ENCODE data around the gene CWF19L1. TPM values are rescaled to one million over a fixed set of nuclear protein-coding genes. Genes with fewer than 3 reads are reported as not detected.

CWF19L1 gene
- total RNA-seq, 1 experiment from 2014 or later = 38.0 TPM

DNA sequence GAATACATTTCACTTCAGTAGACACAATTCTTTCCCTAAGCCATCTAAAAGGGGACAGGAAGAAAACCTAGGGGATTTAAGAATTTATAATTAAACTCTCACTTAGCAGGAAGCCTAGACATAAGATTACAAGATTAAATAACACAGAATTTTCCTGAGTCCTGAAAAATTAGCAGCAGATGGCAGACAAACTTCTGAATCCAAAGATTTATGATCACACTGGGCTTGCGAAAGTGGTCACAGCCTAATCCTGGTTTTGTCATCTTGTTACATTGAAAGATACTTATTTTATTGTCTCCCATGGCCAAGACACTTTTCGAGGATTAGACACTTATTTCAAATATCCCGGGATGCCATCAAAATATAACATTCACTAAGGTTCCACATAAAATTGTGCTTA is 84.5 kb downstream of the CWF19L1 start:
- DNase-seq = no peak
- no peak overlapping the region for H2BK15ac ChIP-seq (ENCODE audit: low read depth, low read length)
- H4K5ac ChIP-seq (ENCODE audit: insufficient read length, low read depth, low read length) = no peak overlapping the region
- 0 out of 5 replicates have a peak, but pooled peaks cover 0 to 3% of the 10 kb centered on the region in 2 experiments for H3K9me3 Mint-ChIP-seq
- H3K79me1 ChIP-seq (ENCODE audit: insufficient read depth, low read depth, low read length, poor library complexity, severe bottlenecking) = no peaks in the 10 kb centered on the region
- no peaks in the 10 kb centered on the region for H3K79me2 ChIP-seq (ENCODE audit: insufficient read depth, low read length)
- no peak overlapping the region for H3K4me2 ChIP-seq (ENCODE audit: insufficient read depth, insufficient read length, low read length)
- H3K4me1 ChIP-seq (ENCODE audit: insufficient read depth, low read length) = no peaks in the 10 kb centered on the region
- H3K9me3 ChIP-seq (ENCODE audit: control insufficient read depth, low read depth, low read length) = no peaks in the 10 kb centered on the region
- H2AK5ac ChIP-seq (ENCODE audit: insufficient read length, low read length) = no peak overlapping the region
- H3K23ac ChIP-seq (ENCODE audit: insufficient read length, low read depth, low read length) = no peak overlapping the region
- no peak overlapping the region for H3K18ac ChIP-seq (ENCODE audit: insufficient read length, low read depth, low read length)
- peaks cover 12% of the 10 kb centered on the region for H3K23me2 ChIP-seq (ENCODE audit: insufficient read length, low read depth, low read length, poor library complexity, severe bottlenecking)
- H3K27me3 Mint-ChIP-seq (ENCODE audit: low read depth) = no peaks in the 10 kb centered on the region
- whole genome bisulfite sequencing (ENCODE audit: extremely low coverage, insufficient read length, low lambda C conversion rate) = no CpG with 5 or more reads among the region's 3 CpGs
- no peak overlapping the region for H2BK12ac ChIP-seq (ENCODE audit: insufficient read length, low read depth, low read length)
- TF ChIP-seq, protein P1, sequence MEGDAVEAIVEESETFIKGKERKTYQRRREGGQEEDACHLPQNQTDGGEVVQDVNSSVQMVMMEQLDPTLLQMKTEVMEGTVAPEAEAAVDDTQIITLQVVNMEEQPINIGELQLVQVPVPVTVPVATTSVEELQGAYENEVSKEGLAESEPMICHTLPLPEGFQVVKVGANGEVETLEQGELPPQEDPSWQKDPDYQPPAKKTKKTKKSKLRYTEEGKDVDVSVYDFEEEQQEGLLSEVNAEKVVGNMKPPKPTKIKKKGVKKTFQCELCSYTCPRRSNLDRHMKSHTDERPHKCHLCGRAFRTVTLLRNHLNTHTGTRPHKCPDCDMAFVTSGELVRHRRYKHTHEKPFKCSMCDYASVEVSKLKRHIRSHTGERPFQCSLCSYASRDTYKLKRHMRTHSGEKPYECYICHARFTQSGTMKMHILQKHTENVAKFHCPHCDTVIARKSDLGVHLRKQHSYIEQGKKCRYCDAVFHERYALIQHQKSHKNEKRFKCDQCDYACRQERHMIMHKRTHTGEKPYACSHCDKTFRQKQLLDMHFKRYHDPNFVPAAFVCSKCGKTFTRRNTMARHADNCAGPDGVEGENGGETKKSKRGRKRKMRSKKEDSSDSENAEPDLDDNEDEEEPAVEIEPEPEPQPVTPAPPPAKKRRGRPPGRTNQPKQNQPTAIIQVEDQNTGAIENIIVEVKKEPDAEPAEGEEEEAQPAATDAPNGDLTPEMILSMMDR (conservative IDR thresholded peaks at IDR 0.05) = no peak
- H3K9ac ChIP-seq (ENCODE audit: extremely low read depth, insufficient read length, low read length) = no peak overlapping the region
- no peak overlapping the region for H3K4me3 Mint-ChIP-seq
- no peak overlapping the region for H3K56ac ChIP-seq (ENCODE audit: insufficient read length, low read depth, low read length)
- H3K27ac Mint-ChIP-seq = no peak overlapping the region
- H2BK120ac ChIP-seq (ENCODE audit: low read depth, low read length, poor library complexity, severe bottlenecking) = no peak overlapping the region
- no peak overlapping the region for H2BK20ac ChIP-seq (ENCODE audit: low read depth, low read length, poor library complexity, severe bottlenecking)
- H3K4ac ChIP-seq (ENCODE audit: low read depth, low read length) = no peak overlapping the region
- H4K91ac ChIP-seq (ENCODE audit: insufficient read length, low read depth, low read length) = no peak overlapping the region
- H3K27ac ChIP-seq (ENCODE audit: insufficient read length, low read depth, low read length) = no peak overlapping the region
- H3K27me3 ChIP-seq (ENCODE audit: insufficient read depth, low read length) = no peaks in the 10 kb centered on the region
- no peak overlapping the region for H2BK5ac ChIP-seq (ENCODE audit: insufficient read length, low read length)
- H3K14ac ChIP-seq (ENCODE audit: insufficient read depth, low read length) = no peak overlapping the region
- peaks cover 16 to 25% of the 10 kb centered on the region in 2 experiments for H3K4me1 Mint-ChIP-seq
- no peaks in the 10 kb centered on the region for H4K20me1 ChIP-seq (ENCODE audit: control insufficient read depth, insufficient read depth, insufficient read length)
- no peak overlapping the region for H2AFZ ChIP-seq (ENCODE audit: low read length)
- no peak overlapping the region for H3T11ph ChIP-seq (ENCODE audit: low read length)
- H4K8ac ChIP-seq (replicated peaks; ENCODE audit: insufficient read length, low read depth, low read length) = no peak overlapping the region
- H3K36me3 Mint-ChIP-seq (ENCODE audit: insufficient read depth in 1 of 3, low read depth in 3 of 3) = peaks cover 7 to 37% (median 34%) of the 10 kb centered on the region in 3 experiments

Other genes with a start within 250 kb of the CWF19L1 start
- gene CPN1, start 185.8 kb downstream of the CWF19L1 start, total RNA-seq (2021) = not detected in 2 replicates
- 33.0 and 33.5 TPM in 2 replicates for gene ERLIN1, start 81.6 kb downstream of the CWF19L1 start, total RNA-seq (2021)
- 24.1 and 25.2 TPM in 2 replicates for gene CHUK, start 38.0 kb downstream of the CWF19L1 start, total RNA-seq (2021)
- 69.8 and 75.5 TPM in 2 replicates for gene BLOC1S2, start 19.0 kb upstream of the CWF19L1 start, total RNA-seq (2021)
- 0.20 TPM in 1 of 2 replicates, not detected in the other for gene PKD2L1, start 62.6 kb upstream of the CWF19L1 start, total RNA-seq (2021)
- gene SCD, start 79.6 kb upstream of the CWF19L1 start, total RNA-seq (2021) = 354 TPM in 2 replicates
- not detected in 2 replicates for gene WNT8B, start 195.4 kb upstream of the CWF19L1 start, total RNA-seq (2021)